ENCODE measurements around the gene MYO18B. TPM values are rescaled to one million over a fixed set of nuclear protein-coding genes. Genes with fewer than 3 reads are reported as not detected.

Gene MYO18B
- total RNA-seq, 1 experiment from 2014 or later: 0.05 TPM

GRCh38 chr22:25874327-25874726 is 132.3 kb downstream of the MYO18B start:
- no peaks in the 10 kb centered on the region for H3K36me3 ChIP-seq (ENCODE audit: control insufficient read depth in 1 of 2, insufficient read depth in 2 of 2, low read length in 2 of 2)
- H3K27ac ChIP-seq (ENCODE audit: low read depth, low read length): no peak overlapping the region
- ATAC-seq (no peak), DNase-seq (ENCODE audit: low read depth, low spot score) (no peak)
- ChIA-PET CTCF (no interaction called here), POLR2A (no interaction called here), RAD21 (ENCODE audit: low non-redundant PET in 1 of 2, low total read pairs in 2 of 2, uncharacterized antibody in 2 of 2, unreplicated experiment in 2 of 2) (no interaction called here)
- peaks cover 79% of the 10 kb centered on the region for H3K27me3 ChIP-seq (ENCODE audit: insufficient read depth, low read length)
- no peak overlapping the region for H3K9ac ChIP-seq (ENCODE audit: low read length)
- H3K4me3 ChIP-seq (replicated peaks in 1 of 2; ENCODE audit: low read depth in 1 of 2, low read length in 2 of 2): no peak overlapping the region
- no peaks in the 10 kb centered on the region for H3K79me2 ChIP-seq (ENCODE audit: insufficient read depth, low read length)
- BruUV-seq (replicated peaks): no TSS peak
- no peaks in the 10 kb centered on the region for H3K9me2 ChIP-seq (ENCODE audit: insufficient read depth)
- no peaks in the 10 kb centered on the region for H4K20me1 ChIP-seq (ENCODE audit: insufficient read depth)
- no peak overlapping the region for H2AFZ ChIP-seq (ENCODE audit: low read depth, low read length, poor library complexity, severe bottlenecking)
- no peak for TF ChIP-seq TCF7L2 (IDR thresholded peaks at IDR 0.05; ENCODE audit: borderline replicate concordance, extremely low read depth, insufficient read depth, insufficient read length)
- TF ChIP-seq EGR1 (IDR thresholded peaks at IDR 0.05; ENCODE audit: low read depth): no peak
- TF ChIP-seq ZNF274 (IDR thresholded peaks at IDR 0.05; ENCODE audit: low read depth, low read length): no peak
- TF ChIP-seq ELF1 (IDR thresholded peaks at IDR 0.05; ENCODE audit: borderline replicate concordance, low read depth): no peak
- no peak for TF ChIP-seq RAD21 (IDR thresholded peaks at IDR 0.05; ENCODE audit: low read depth)
- no peak for TF ChIP-seq SP1 (IDR thresholded peaks at IDR 0.05; ENCODE audit: low read depth)
- TF ChIP-seq JUND (IDR thresholded peaks at IDR 0.05): no peak
- TF ChIP-seq SRF (IDR thresholded peaks at IDR 0.05; ENCODE audit: low read depth): no peak
- TF ChIP-seq CEBPB (IDR thresholded peaks at IDR 0.05; ENCODE audit: low read depth): no peak
- TF ChIP-seq ATF3 (IDR thresholded peaks at IDR 0.05): no peak
- no peak for TF ChIP-seq REST (IDR thresholded peaks at IDR 0.05; ENCODE audit: low read depth)
- TF ChIP-seq EZH2 (IDR thresholded peaks at IDR 0.05): no peak
- no peak for TF ChIP-seq ZFX (IDR thresholded peaks at IDR 0.05)
- no peak for TF ChIP-seq ZBTB33 (IDR thresholded peaks at IDR 0.05; ENCODE audit: extremely low read depth, insufficient replicate concordance, low read length)
- intact Hi-C loops (cut with micrococcal nuclease): no loop called here
- no peaks in the 10 kb centered on the region for H3K9me3 ChIP-seq (ENCODE audit: control insufficient read depth in 1 of 2, insufficient read depth in 1 of 2, low read depth in 1 of 2, low read length in 2 of 2)
- H3K4me1 ChIP-seq (ENCODE audit: control insufficient read depth in 1 of 2, insufficient read depth in 2 of 2, low read length in 2 of 2): no peaks in the 10 kb centered on the region
- no peak overlapping the region for H3K4me2 ChIP-seq (ENCODE audit: low read length)
